ENCODE results near the gene GNLY.

Gene GNLY

DNA sequence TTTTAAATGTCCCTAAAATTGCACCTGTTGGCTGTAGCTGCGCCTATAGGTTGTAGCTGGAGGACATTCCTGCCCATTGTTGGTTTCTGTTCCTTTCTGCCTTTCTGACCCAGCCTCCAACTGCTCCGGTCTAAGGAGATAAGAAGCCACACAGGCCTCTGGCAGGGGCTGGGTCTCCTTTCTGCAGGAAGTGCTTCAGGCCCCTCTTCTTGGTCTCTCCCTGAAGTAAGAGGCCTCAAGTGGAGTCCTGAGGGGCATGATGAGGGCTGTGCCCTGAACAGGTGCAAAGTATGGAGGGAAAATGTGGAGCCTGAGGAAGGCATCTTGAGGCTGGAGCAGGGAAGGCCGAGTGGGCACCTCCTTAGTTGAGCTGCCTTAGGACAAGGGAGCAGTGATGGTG is 15.8 kb upstream of the GNLY start:
- Histone ChIP-seq H3K9ac (ENCODE audit: low read length) (no peak overlapping the region), H4K20me1 (ENCODE audit: insufficient read depth, low read length) (no peaks in the 10 kb centered on the region), H3K79me2 (ENCODE audit: insufficient read depth, low read length) (no peaks in the 10 kb centered on the region), H3K27ac (ENCODE audit: low read depth, low read length, poor library complexity, severe bottlenecking) (no peak overlapping the region), H2AFZ (ENCODE audit: low read length) (no peak overlapping the region), H3K4me2 (ENCODE audit: low read length) (no peak overlapping the region), H3K9me3 (ENCODE audit: low read length) (no peaks in the 10 kb centered on the region), H3K4me1 (ENCODE audit: insufficient read depth, low read length, severe bottlenecking) (peaks cover 3% of the 10 kb centered on the region), H3K36me3 (ENCODE audit: insufficient read depth, low read length) (no peaks in the 10 kb centered on the region), H3K27me3 (ENCODE audit: insufficient read depth, low read length) (no peaks in the 10 kb centered on the region), H3F3A (ENCODE audit: insufficient read depth, low read length) (no peaks in the 10 kb centered on the region), H3K4me3 (ENCODE audit: low read depth, low read length, poor library complexity, severe bottlenecking) (no peak overlapping the region), H3K9me2 (ENCODE audit: low read depth, low read length) (no peaks in the 10 kb centered on the region)
- TF ChIP-seq, protein P1, sequence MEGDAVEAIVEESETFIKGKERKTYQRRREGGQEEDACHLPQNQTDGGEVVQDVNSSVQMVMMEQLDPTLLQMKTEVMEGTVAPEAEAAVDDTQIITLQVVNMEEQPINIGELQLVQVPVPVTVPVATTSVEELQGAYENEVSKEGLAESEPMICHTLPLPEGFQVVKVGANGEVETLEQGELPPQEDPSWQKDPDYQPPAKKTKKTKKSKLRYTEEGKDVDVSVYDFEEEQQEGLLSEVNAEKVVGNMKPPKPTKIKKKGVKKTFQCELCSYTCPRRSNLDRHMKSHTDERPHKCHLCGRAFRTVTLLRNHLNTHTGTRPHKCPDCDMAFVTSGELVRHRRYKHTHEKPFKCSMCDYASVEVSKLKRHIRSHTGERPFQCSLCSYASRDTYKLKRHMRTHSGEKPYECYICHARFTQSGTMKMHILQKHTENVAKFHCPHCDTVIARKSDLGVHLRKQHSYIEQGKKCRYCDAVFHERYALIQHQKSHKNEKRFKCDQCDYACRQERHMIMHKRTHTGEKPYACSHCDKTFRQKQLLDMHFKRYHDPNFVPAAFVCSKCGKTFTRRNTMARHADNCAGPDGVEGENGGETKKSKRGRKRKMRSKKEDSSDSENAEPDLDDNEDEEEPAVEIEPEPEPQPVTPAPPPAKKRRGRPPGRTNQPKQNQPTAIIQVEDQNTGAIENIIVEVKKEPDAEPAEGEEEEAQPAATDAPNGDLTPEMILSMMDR (IDR thresholded peaks at IDR 0.05; ENCODE audit: low read length), result no peak
- no peak for TF ChIP-seq EZH2 (IDR thresholded peaks at IDR 0.05; ENCODE audit: borderline replicate concordance, low read length)

DNA sequence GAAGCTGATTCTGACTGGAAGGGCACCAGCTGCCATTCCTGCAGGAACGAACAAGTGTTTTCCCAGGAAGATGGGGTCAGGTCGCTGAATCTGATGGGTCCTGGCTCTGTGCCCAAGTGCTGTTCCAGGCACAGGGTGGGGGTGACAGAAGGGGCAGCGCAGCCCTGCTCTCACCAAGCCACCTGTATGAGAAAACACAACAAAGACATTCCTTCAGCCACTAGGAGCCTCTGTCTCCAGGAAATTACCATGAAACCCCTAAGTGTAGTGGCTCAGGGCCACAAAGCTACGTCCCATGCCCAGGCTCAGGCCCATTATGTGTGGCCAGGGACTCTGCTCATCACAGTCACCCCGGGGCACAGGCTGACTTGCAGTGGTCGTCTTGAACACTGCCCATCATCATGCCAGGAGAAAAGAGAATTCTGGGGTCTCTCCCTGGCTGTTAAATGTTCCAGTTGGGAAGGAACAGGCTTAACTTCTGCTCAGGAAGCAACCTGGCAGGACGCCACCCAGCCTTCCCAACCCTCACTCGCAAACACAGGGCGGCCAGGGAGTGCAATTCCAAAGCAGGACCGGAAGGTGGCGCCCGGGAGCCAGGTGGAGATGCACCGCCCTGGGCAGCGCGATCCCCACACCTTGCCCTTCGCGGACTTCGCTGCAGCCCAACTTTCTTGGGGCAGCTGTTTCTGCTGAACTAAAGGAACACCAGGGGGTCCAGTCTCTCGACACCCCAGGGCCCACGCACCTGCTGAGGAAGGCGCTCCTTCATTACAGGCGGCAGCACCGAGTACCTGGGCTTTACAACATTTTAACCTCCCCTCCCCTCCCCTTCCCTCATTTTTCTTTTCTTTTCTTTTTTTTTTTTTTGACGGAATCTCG is 15.1 kb upstream of the GNLY start:
- no peaks in the 10 kb centered on the region for H3K36me3 ChIP-seq (ENCODE audit: insufficient read depth, low read length)
- H3K27me3 ChIP-seq (ENCODE audit: insufficient read depth, low read length), result no peaks in the 10 kb centered on the region
- peak overlapping the region; percentile 34; the same call in 1 of the 2 replicates for H3K4me2 ChIP-seq (ENCODE audit: low read length)
- no peaks in the 10 kb centered on the region for H3K9me2 ChIP-seq (ENCODE audit: low read depth, low read length)
- TF ChIP-seq, protein P1 (IDR thresholded peaks at IDR 0.05; ENCODE audit: low read length), result peak; percentile 95
- no peak for TF ChIP-seq EZH2 (IDR thresholded peaks at IDR 0.05; ENCODE audit: borderline replicate concordance, low read length)
- H3K9ac ChIP-seq (ENCODE audit: low read length), result no peak overlapping the region
- H2AFZ ChIP-seq (ENCODE audit: low read length), result no peak overlapping the region
- H3K27ac ChIP-seq (ENCODE audit: low read depth, low read length, poor library complexity, severe bottlenecking), result no peak overlapping the region
- H3K4me3 ChIP-seq (ENCODE audit: low read depth, low read length, poor library complexity, severe bottlenecking), result no peak overlapping the region
- H3K79me2 ChIP-seq (ENCODE audit: insufficient read depth, low read length), result no peaks in the 10 kb centered on the region
- no peaks in the 10 kb centered on the region for H4K20me1 ChIP-seq (ENCODE audit: insufficient read depth, low read length)
- no peaks in the 10 kb centered on the region for H3F3A ChIP-seq (ENCODE audit: insufficient read depth, low read length)
- peaks cover 3% of the 10 kb centered on the region for H3K4me1 ChIP-seq (ENCODE audit: insufficient read depth, low read length, severe bottlenecking)
- no peaks in the 10 kb centered on the region for H3K9me3 ChIP-seq (ENCODE audit: low read length)

DNA sequence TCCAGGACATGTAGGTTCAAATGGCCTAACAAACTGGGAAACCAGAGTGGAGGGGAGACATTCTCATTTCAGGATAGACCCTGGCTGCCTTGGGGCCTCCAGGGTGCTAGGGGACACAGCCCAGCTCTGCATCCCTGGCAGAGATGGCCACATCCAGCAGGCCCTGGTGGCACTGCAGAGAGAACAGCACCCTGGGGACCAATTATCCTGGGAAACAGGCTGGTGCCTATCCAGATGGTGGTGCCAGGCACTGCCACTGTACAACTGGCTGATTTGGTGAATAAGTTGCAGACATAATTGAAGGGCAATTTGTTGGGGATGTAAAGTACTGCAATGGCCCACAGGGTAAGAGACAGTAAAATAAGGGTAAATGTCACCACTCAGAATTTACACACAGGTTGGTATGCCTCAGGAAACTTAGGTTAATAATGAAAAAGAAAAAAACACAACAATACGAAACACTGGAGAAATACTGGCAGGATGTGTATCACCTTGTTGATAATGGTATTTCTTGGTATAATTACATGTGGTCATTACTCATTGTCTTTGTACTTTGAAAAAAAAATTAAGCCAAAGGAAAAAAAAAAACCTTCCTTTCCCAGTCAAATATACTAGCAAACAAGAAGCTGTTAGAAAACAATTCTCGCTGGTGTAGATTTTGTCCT is 13.3 kb upstream of the GNLY start:
- Histone ChIP-seq H3K36me3 (ENCODE audit: insufficient read depth, low read length) (no peaks in the 10 kb centered on the region), H3K9ac (ENCODE audit: low read length) (no peak overlapping the region), H3K27me3 (ENCODE audit: insufficient read depth, low read length) (no peaks in the 10 kb centered on the region), H3K27ac (ENCODE audit: low read depth, low read length, poor library complexity, severe bottlenecking) (no peak overlapping the region), H3K4me1 (ENCODE audit: insufficient read depth, low read length, severe bottlenecking) (peaks cover 3% of the 10 kb centered on the region), H3K4me2 (ENCODE audit: low read length) (no peak overlapping the region), H2AFZ (ENCODE audit: low read length) (no peak overlapping the region), H3F3A (ENCODE audit: insufficient read depth, low read length) (no peaks in the 10 kb centered on the region), H3K9me3 (ENCODE audit: low read length) (no peaks in the 10 kb centered on the region), H3K9me2 (ENCODE audit: low read depth, low read length) (no peaks in the 10 kb centered on the region), H3K4me3 (ENCODE audit: low read depth, low read length, poor library complexity, severe bottlenecking) (no peak overlapping the region), H3K79me2 (ENCODE audit: insufficient read depth, low read length) (no peaks in the 10 kb centered on the region), H4K20me1 (ENCODE audit: insufficient read depth, low read length) (no peaks in the 10 kb centered on the region)
- TF ChIP-seq EZH2 (IDR thresholded peaks at IDR 0.05; ENCODE audit: borderline replicate concordance, low read length), result no peak
- TF ChIP-seq, protein P1 (IDR thresholded peaks at IDR 0.05; ENCODE audit: low read length), result no peak

All from OCI-LY1 (cell line).